K562 (cell line): ENCODE results near the gene C2CD2. TPM values are rescaled to one million over a fixed set of nuclear protein-coding genes. Genes with fewer than 3 reads are reported as not detected.

Experiments used
- ATAC-seq: fragments of 200-7000 bp; cut with Tn5 transposase; 3 replicates; pipeline ENCODE4 v1.9.1; 2020; ENCODE audit warnings: moderate library complexity
- BruUV-seq: library from RNA; stranded (reverse); fragments of 400-500 nt; replicated peaks from 2 replicates; lab custom pipeline; 2021; lab: Mats Ljungman, UMichigan
- CTCF ChIA-PET: fragments of 300-600 bp; formaldehyde crosslinking; extraction: SDS; loops from one replicate; lab custom pipeline; 2021; ENCODE audit warnings: low intra/inter-chr PET ratio; lab: Yijun Ruan, JAX
- POLR2A ChIA-PET: fragments of 300-600, 350-650 bp; sonication (Branson Sonifier 250); formaldehyde crosslinking; extraction: SDS; loops from one replicate; lab custom pipeline; 2021; ENCODE audit warnings: antibody characterized with exemption, inconsistent platforms; lab: Yijun Ruan, JAX
- DNase-seq, 4 experiments: peaks; one replicate each; pipeline versions ENCODE4 v3.0.0 to v3.0.0-alpha.2; 2011 to 2018; ENCODE audit warnings: low spot score in 3 of 4, mixed read lengths in 3 of 4; ENCODE audit errors: extremely low read depth in 1 of 4
- FAIRE-seq: peaks from 2 replicates; lab custom pipeline; 2011; peaks lifted over from hg19 to GRCh38; lab: Jason Lieb, UNC
- H2AFZ ChIP-seq: 2 replicates; pipeline ENCODE4 v1.6.0; 2011; ENCODE audit warnings: low read depth, low read length, control low read depth, inconsistent platforms
- H3K27ac ChIP-seq: fragments of 200-600 bp; 3 replicates; pipeline ENCODE4 v1.8.0; 2011; ENCODE audit warnings: low read depth, mild to moderate bottlenecking, control low read depth, inconsistent platforms, low read length, moderate library complexity, mixed read lengths; ENCODE audit errors: extremely low read depth
- H3K27me3 ChIP-seq, 2 experiments: fragments of 300-600 bp in 1 of 2; 2 replicates in 1 of 2; 3 replicates in 1 of 2; pipeline versions ENCODE4 v1.6.0 to v1.8.0; 2011; ENCODE audit warnings: inconsistent platforms in 2 of 2, low read length in 2 of 2, mild to moderate bottlenecking in 1 of 2, mixed read lengths in 1 of 2, moderate library complexity in 1 of 2; ENCODE audit not compliant: control insufficient read depth in 2 of 2, insufficient read depth in 2 of 2
- H3K36me3 ChIP-seq: fragments of 300-600 bp; 3 replicates; pipeline ENCODE4 v1.8.0; 2011; ENCODE audit warnings: mild to moderate bottlenecking, low read length, inconsistent platforms; ENCODE audit not compliant: control insufficient read depth, insufficient read depth
- H3K4me1 ChIP-seq, 2 experiments: fragments of 200-600 bp in 1 of 2; replicated peaks in 1 of 2; 2 replicates in 1 of 2; 3 replicates in 1 of 2; pipeline versions ENCODE4 v1.5.1 to v1.8.0; 2011; ENCODE audit warnings: inconsistent platforms in 2 of 2, low read length in 2 of 2, mild to moderate bottlenecking in 1 of 2, mixed read lengths in 1 of 2, moderate library complexity in 1 of 2; ENCODE audit not compliant: control insufficient read depth in 2 of 2, insufficient read depth in 2 of 2
- H3K4me2 ChIP-seq: 2 replicates; pipeline ENCODE4 v1.6.1; 2011; ENCODE audit warnings: low read length, control low read depth, inconsistent platforms, mixed read lengths; ENCODE audit not compliant: insufficient read depth
- H3K4me3 ChIP-seq: fragments of 200-600 bp; sonication (generic), shearing (Covaris generic); 2 replicates; pipeline ENCODE4 v1.5.1; 2016; ENCODE audit warnings: control low read depth, inconsistent platforms
- H3K79me2 ChIP-seq: fragments of 200-600 bp; 3 replicates; pipeline ENCODE4 v1.8.0; 2011; ENCODE audit warnings: low read length, inconsistent platforms; ENCODE audit not compliant: control insufficient read depth, insufficient read depth
- H3K9ac ChIP-seq, 2 experiments: 2 replicates each; pipeline versions ENCODE4 v1.6.0 to v1.6.1; 2011; ENCODE audit warnings: low read depth in 2 of 2, low read length in 2 of 2, control low read depth in 1 of 2, inconsistent platforms in 1 of 2, mild to moderate bottlenecking in 1 of 2, mixed read lengths in 1 of 2; ENCODE audit not compliant: insufficient read depth in 1 of 2
- H3K9me1 ChIP-seq: one replicate; pipeline ENCODE4 v1.6.0; 2011; ENCODE audit warnings: inconsistent platforms, mild to moderate bottlenecking, low read length, moderate library complexity; ENCODE audit not compliant: control insufficient read depth, insufficient read depth
- H3K9me3 ChIP-seq: replicated peaks from 2 replicates; pipeline ENCODE4 v1.5.1; 2011; ENCODE audit warnings: low read depth, low read length, inconsistent platforms; ENCODE audit not compliant: control insufficient read depth, insufficient read depth
- H4K20me1 ChIP-seq: replicated peaks from 2 replicates; pipeline ENCODE4 v1.6.1; 2011; ENCODE audit warnings: low read length, inconsistent platforms, mixed read lengths; ENCODE audit not compliant: control insufficient read depth, insufficient read depth
- ARID3B ChIP-seq: fragments of 250-450 bp; sonication (Bioruptor Pico); IDR thresholded peaks from 2 replicates; pipeline ENCODE4 v1.4.0; 2020; ENCODE audit warnings: borderline replicate concordance
- CHCHD3 ChIP-seq: fragments of 250-450 bp; sonication (Bioruptor Pico); IDR thresholded peaks from 2 replicates; pipeline ENCODE4 v2.1.2; 2022; ENCODE audit warnings: mild to moderate bottlenecking
- E2F3 ChIP-seq: fragments of 250-450 bp; sonication (Bioruptor Pico); IDR thresholded peaks from 2 replicates; pipeline ENCODE4 v1.4.0; 2020; ENCODE audit warnings: mild to moderate bottlenecking
- ESRRA ChIP-seq: fragments of 450-650 bp; IDR thresholded peaks from 2 replicates; pipeline ENCODE4 v1.6.1; 2014; ENCODE audit warnings: low read depth, mild to moderate bottlenecking, moderate library complexity, borderline replicate concordance
- NFIX ChIP-seq: fragments of 250-450 bp; sonication (Bioruptor Pico); IDR thresholded peaks from 2 replicates; pipeline ENCODE4 v1.4.0; 2020; ENCODE audit warnings: low read depth, mild to moderate bottlenecking, moderate library complexity
- NR2C1 ChIP-seq, 2 experiments: fragments of 450-650 bp; IDR thresholded peaks; 2 replicates each; pipeline ENCODE4 v1.6.1; 2017; ENCODE audit warnings: mild to moderate bottlenecking in 2 of 2, antibody characterized with exemption in 1 of 2, inconsistent platforms in 1 of 2, missing compliant biosample characterization in 1 of 2, missing genetic modification characterization in 1 of 2
- SIX5 ChIP-seq, 2 experiments: IDR thresholded peaks; 2 replicates each; pipeline ENCODE4 v1.6.1; 2011; ENCODE audit warnings: low read length in 2 of 2, borderline replicate concordance in 1 of 2, low read depth in 1 of 2, mild to moderate bottlenecking in 1 of 2, moderate library complexity in 1 of 2; ENCODE audit not compliant: insufficient read depth in 1 of 2
- ZNF124 ChIP-seq: sonication (generic); formaldehyde crosslinking; IDR thresholded peaks from 2 replicates; pipeline ENCODE4 v1.8.1; 2022; ENCODE audit warnings: missing genetic modification reagents
- WGBS: fragments of 100-300 bp; shearing (Covaris generic); methylation state at CpG from one replicate; pipeline ENCODE4 v1.1.6; 2016; ENCODE audit warnings: low coverage, mixed read lengths; ENCODE audit not compliant: insufficient coverage; ENCODE audit errors: missing lambda C conversion rate; 5-methylcytosine and 5-hydroxymethylcytosine counted together
- in situ Hi-C: fragments of 300-500 bp; cut with MboI; formaldehyde crosslinking; loops from 4 replicates; pipeline ENCODE4 v1.15.0; 2018; ENCODE audit warnings: inconsistent platforms, mixed read lengths
- intact Hi-C: fragments of 100-400 bp; cut with micrococcal nuclease; formaldehyde crosslinking; loops from 2 replicates; pipeline ENCODE4 v1.14.2; 2022
- polyA plus RNA-seq, 8 experiments: library from polyadenylated mRNA; depleted of rRNA in 4 of 8; stranded (reverse) in 5 of 8; unstranded in 3 of 8; fragments of >200 nt; fragmentation: Nextera tagmentation in 2 of 8; fragmentation: Illumina TruSeq in 1 of 8; extraction: Ambion mirVana in 2 of 8; extraction: Trizol in 1 of 8; gene quantifications; 2 replicates each; pipeline versions ENCODE4 v1.2.1 to v1.2.3, GENCODE V29; 2011 to 2014; ENCODE audit warnings: inconsistent platforms in 1 of 8, missing spikeins in 1 of 8
- total RNA-seq, 7 experiments: library from RNA; depleted of rRNA in 6 of 7; stranded (reverse); fragments of >200 nt in 6 of 7; fragmentation: Illumina TruSeq in 2 of 7; extraction: Trizol in 2 of 7; gene quantifications; 2 replicates each; pipeline versions ENCODE4 v1.2.1 to v1.2.3, GENCODE V29; 2011 to 2021; ENCODE audit warnings: low replicate concordance in 1 of 7
- TF ChIP-seq, protein P1 (sequence below): fragments of 250-450 bp; sonication (Bioruptor Pico); IDR thresholded peaks from 2 replicates; pipeline ENCODE4 v1.4.0; 2020; ENCODE audit warnings: mild to moderate bottlenecking, moderate library complexity, borderline replicate concordance

The C2CD2 gene
- total and polyA plus RNA-seq, 9 of the 15 experiments (the other 6 are each of a cell fraction or from before 2014, with no cell fraction given): 1.3 to 21.6 (median 12.1) TPM

GRCh38 chr21:41918561-41919358, 35.1 kb downstream of the C2CD2 start:
- Histone ChIP-seq H3K27me3 (no peaks in the 10 kb centered on the region), H2AFZ (no peak overlapping the region), H3K9ac (no peak overlapping the region), H3K9me3 (no peaks in the 10 kb centered on the region), H3K4me1 (peaks cover 0 to 3% of the 10 kb centered on the region in 2 experiments; a peak in 1 of 5 replicates), H3K79me2 (no peaks in the 10 kb centered on the region; the same call in 2 of the 3 replicates), H3K36me3 (peaks cover 36% of the 10 kb centered on the region), H3K27ac (no peak overlapping the region), H3K4me3 (no peak overlapping the region), H3K9me1 (no peaks in the 10 kb centered on the region), H4K20me1 (no peaks in the 10 kb centered on the region; the same call in 1 of the 2 replicates), H3K4me2 (no peak overlapping the region)
- no TSS peak for BruUV-seq
- TF ChIP-seq E2F3 (CRISPR knock-in tag) (no peak), ARID3B (CRISPR knock-in tag) (no peak), NFIX (CRISPR knock-in tag) (no peak), CHCHD3 (CRISPR knock-in tag) (no peak), SIX5 (IDR thresholded peaks at IDR 0.05; ENCODE audit: borderline replicate concordance in 1 of 2, insufficient read depth in 1 of 2, low read depth in 1 of 2, low read length in 2 of 2) (no peak), ZNF124 (no peak), ESRRA (no peak), NR2C1 (IDR thresholded peaks at IDR 0.05) (no peak), NR2C1 (tag; IDR thresholded peaks at IDR 0.05) (no peak)
- TF ChIP-seq, protein P1, sequence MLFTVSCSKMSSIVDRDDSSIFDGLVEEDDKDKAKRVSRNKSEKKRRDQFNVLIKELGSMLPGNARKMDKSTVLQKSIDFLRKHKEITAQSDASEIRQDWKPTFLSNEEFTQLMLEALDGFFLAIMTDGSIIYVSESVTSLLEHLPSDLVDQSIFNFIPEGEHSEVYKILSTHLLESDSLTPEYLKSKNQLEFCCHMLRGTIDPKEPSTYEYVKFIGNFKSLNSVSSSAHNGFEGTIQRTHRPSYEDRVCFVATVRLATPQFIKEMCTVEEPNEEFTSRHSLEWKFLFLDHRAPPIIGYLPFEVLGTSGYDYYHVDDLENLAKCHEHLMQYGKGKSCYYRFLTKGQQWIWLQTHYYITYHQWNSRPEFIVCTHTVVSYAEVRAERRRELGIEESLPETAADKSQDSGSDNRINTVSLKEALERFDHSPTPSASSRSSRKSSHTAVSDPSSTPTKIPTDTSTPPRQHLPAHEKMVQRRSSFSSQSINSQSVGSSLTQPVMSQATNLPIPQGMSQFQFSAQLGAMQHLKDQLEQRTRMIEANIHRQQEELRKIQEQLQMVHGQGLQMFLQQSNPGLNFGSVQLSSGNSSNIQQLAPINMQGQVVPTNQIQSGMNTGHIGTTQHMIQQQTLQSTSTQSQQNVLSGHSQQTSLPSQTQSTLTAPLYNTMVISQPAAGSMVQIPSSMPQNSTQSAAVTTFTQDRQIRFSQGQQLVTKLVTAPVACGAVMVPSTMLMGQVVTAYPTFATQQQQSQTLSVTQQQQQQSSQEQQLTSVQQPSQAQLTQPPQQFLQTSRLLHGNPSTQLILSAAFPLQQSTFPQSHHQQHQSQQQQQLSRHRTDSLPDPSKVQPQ (CRISPR knock-in tag): no peak
- intact Hi-C loops (no loop called here), in situ Hi-C loops (no loop called here)
- CTCF ChIA-PET: no interaction called here
- POLR2A ChIA-PET: no interaction called here
- DNase-seq: no peak
- WGBS: 92% methylated on average over 14 of the region's 15 CpGs
- no peak for ATAC-seq
- FAIRE-seq: no peak
